Measurements from ENCODE around the gene TST.

DNA sequence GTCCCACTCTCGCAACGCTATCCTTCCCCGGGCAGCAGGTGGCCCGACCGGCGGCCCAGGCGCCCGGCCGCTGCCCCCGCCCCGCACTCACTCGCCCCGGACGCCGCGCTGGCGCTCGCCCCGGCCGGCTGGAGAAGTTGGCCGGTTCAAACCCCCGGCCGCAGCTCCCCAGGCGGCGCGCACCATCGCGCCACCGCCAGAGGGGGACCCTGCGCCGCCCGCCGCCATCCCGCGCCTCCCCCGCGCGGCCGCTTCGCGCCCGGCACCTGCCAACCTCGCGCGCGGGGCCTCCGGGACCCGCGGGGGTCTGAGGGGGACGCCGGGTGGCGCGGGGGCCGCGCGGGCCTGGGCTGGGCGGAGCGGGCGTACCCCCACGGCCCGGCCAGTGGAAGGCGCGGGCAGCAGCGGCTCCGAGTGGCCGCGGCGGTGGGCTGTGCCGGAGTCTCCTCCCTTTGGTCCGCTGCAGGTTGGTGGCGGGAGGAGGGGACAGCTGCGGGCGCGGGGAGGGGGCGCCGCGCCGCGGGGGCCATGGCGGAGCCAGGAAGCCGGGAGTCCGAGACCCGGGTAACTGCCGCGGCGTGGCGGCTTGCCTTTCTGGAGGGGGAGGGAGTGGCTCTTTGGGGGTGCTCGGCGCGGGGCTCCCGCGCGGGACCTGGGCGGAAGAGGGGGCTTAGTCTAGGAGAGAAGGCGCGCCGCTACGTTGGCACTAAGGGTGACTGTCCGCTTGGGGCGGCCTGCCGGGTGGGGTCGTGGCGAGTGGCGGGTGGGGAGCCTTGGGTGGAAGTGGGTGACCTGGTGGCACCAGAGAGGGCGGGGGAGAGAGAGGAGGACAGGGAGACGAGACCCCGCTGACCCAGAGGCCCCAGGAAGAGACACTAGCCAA, at the start of gene TST, which contains the start of gene MPST:
- TF ChIP-seq POLR2AphosphoS5 (IDR thresholded peaks at IDR 0.05) (peak in 1 of 2 donors; percentile 73), POLR2A (IDR thresholded peaks at IDR 0.05; ENCODE audit: low read depth) (no peak)
- TF ChIP-seq, protein P1, sequence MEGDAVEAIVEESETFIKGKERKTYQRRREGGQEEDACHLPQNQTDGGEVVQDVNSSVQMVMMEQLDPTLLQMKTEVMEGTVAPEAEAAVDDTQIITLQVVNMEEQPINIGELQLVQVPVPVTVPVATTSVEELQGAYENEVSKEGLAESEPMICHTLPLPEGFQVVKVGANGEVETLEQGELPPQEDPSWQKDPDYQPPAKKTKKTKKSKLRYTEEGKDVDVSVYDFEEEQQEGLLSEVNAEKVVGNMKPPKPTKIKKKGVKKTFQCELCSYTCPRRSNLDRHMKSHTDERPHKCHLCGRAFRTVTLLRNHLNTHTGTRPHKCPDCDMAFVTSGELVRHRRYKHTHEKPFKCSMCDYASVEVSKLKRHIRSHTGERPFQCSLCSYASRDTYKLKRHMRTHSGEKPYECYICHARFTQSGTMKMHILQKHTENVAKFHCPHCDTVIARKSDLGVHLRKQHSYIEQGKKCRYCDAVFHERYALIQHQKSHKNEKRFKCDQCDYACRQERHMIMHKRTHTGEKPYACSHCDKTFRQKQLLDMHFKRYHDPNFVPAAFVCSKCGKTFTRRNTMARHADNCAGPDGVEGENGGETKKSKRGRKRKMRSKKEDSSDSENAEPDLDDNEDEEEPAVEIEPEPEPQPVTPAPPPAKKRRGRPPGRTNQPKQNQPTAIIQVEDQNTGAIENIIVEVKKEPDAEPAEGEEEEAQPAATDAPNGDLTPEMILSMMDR (IDR thresholded peaks at IDR 0.05): peak in 2 of 3 experiments; percentile 45 to 58
